Liver (tissue), 9 donors: ENCODE measurements around the gene BPIFB3. TPM values are rescaled to one million over a fixed set of nuclear protein-coding genes. Genes with fewer than 3 reads are reported as not detected.

Experiments used
- DNase-seq: peaks from one replicate; pipeline ENCODE4 v3.0.0-alpha.2; 2017; ENCODE audit warnings: low spot score
- H3K27ac ChIP-seq, 2 donors: one replicate each; pipeline ENCODE4 v1.7.0; 2013; ENCODE audit warnings: inconsistent platforms in 2 of 2, low read length in 2 of 2, control low read depth in 1 of 2, low read depth in 1 of 2, mild to moderate bottlenecking in 1 of 2
- H3K27me3 ChIP-seq, 4 donors: one replicate each; pipeline versions ENCODE4 v1.6.1 to v1.7.0; 2013; ENCODE audit warnings: low read length in 3 of 4, inconsistent platforms in 1 of 4, mild to moderate bottlenecking in 1 of 4, moderate library complexity in 1 of 4; ENCODE audit not compliant: control insufficient read depth in 4 of 4, insufficient read depth in 4 of 4
- H3K36me3 ChIP-seq, 4 donors: one replicate each; pipeline versions ENCODE4 v1.6.1 to v1.7.0; 2013; ENCODE audit warnings: low read length in 3 of 4, mild to moderate bottlenecking in 3 of 4, low read depth in 1 of 4, moderate library complexity in 1 of 4; ENCODE audit not compliant: control insufficient read depth in 4 of 4, insufficient read depth in 3 of 4
- H3K4me1 ChIP-seq, 4 donors: one replicate each; pipeline versions ENCODE4 v1.6.1 to v1.7.0; 2013; ENCODE audit warnings: low read length in 3 of 4, mild to moderate bottlenecking in 3 of 4, moderate library complexity in 1 of 4; ENCODE audit not compliant: control insufficient read depth in 4 of 4, insufficient read depth in 4 of 4
- H3K4me3 ChIP-seq, 3 donors: one replicate each; pipeline versions ENCODE4 v1.6.1 to v1.7.0; 2013; ENCODE audit warnings: low read length in 3 of 3, control low read depth in 1 of 3, low read depth in 1 of 3, mild to moderate bottlenecking in 1 of 3
- H3K9ac ChIP-seq, 2 donors: one replicate each; pipeline ENCODE4 v1.7.0; 2013; ENCODE audit warnings: low read length in 2 of 2, mild to moderate bottlenecking in 2 of 2, moderate library complexity in 2 of 2, control low read depth in 1 of 2, low read depth in 1 of 2
- H3K9me3 ChIP-seq, 4 donors: one replicate each; pipeline versions ENCODE4 v1.6.1 to v1.7.0; 2013; ENCODE audit warnings: low read length in 3 of 4; ENCODE audit not compliant: control insufficient read depth in 4 of 4
- ATF3 ChIP-seq: IDR thresholded peaks from 2 replicates; pipeline ENCODE4 v1.6.1; 2016; ENCODE audit warnings: antibody characterized with exemption
- CTCF ChIP-seq: fragments of 150-350 bp; IDR thresholded peaks from 2 replicates; pipeline ENCODE4 v1.5.1; 2017; ENCODE audit warnings: improper control_type of control experiment, low read depth, low read length; ENCODE audit not compliant: missing input control
- FOXA1 ChIP-seq: IDR thresholded peaks from 2 replicates; pipeline ENCODE4 v1.6.1; 2016; ENCODE audit warnings: antibody characterized with exemption
- GABPA ChIP-seq, 2 donors: IDR thresholded peaks in 1 of 2; conservative IDR thresholded peaks in 1 of 2; 2 replicates each; pipeline ENCODE4 v1.6.1; 2016; ENCODE audit warnings: antibody characterized with exemption in 2 of 2, mild to moderate bottlenecking in 1 of 2, moderate library complexity in 1 of 2
- HNF4A ChIP-seq, 2 donors: conservative IDR thresholded peaks; 2 replicates each; pipeline ENCODE4 v1.6.1; 2016; ENCODE audit warnings: antibody characterized with exemption in 2 of 2, mild to moderate bottlenecking in 2 of 2
- HNF4G ChIP-seq: IDR thresholded peaks from 2 replicates; pipeline ENCODE4 v1.6.1; 2016; ENCODE audit warnings: antibody characterized with exemption
- MAX ChIP-seq: IDR thresholded peaks from 2 replicates; pipeline ENCODE4 v1.6.1; 2016; ENCODE audit warnings: antibody characterized with exemption
- NR2F2 ChIP-seq: IDR thresholded peaks from 2 replicates; pipeline ENCODE4 v1.6.1; 2016; ENCODE audit warnings: antibody characterized with exemption
- RAD21 ChIP-seq, 2 donors: IDR thresholded peaks; 2 replicates each; pipeline ENCODE4 v1.6.1; 2016; ENCODE audit warnings: antibody characterized with exemption in 2 of 2, mild to moderate bottlenecking in 2 of 2
- REST ChIP-seq: IDR thresholded peaks from 2 replicates; pipeline ENCODE4 v1.6.1; 2016; ENCODE audit warnings: antibody characterized with exemption, mild to moderate bottlenecking
- RXRA ChIP-seq, 2 donors: IDR thresholded peaks; 2 replicates each; pipeline ENCODE4 v1.6.1; 2017 to 2018; ENCODE audit warnings: antibody characterized with exemption in 2 of 2, mild to moderate bottlenecking in 1 of 2
- ZBTB33 ChIP-seq: IDR thresholded peaks from 2 replicates; pipeline ENCODE4 v1.6.1; 2016; ENCODE audit warnings: antibody characterized with exemption
- WGBS: extraction: QIAGEN DNeasy Blood & Tissue Kit; methylation state at CpG from one replicate; pipeline ENCODE4 v1.1.7; 2013; 5-methylcytosine and 5-hydroxymethylcytosine counted together
- polyA plus RNA-seq, 2 donors: library from polyadenylated mRNA; stranded (reverse) in 1 of 2; unstranded in 1 of 2; fragments of 200-250 nt in 1 of 2; fragments of >200 nt in 1 of 2; fragmentation: Nextera tagmentation in 1 of 2; extraction: Ambion mirVana in 1 of 2; gene quantifications; one replicate each; pipeline versions ENCODE4 v1.2.1 to v1.2.3, GENCODE V29; 2013 to 2015
- total RNA-seq, 2 donors: library from RNA; depleted of rRNA; stranded (reverse); fragments of >200 nt; gene quantifications; one replicate each; pipeline ENCODE4 v1.2.3, GENCODE V29; 2014
- donor health status: healthy.
- donor health status: healthy.
- donor health status: healthy.
- donor health status: healthy.
- donor health status: healthy.

The BPIFB3 gene
- total and polyA plus RNA-seq, 4 donors = not detected

- 86% methylated on average over 2 of the region's 2 CpGs for WGBS
Observed at GRCh38 chr20:33079259-33079658, 25.6 kb downstream of the BPIFB3 start, which contains the start of gene BPIFB4. Gene BPIFB4 (plus strand): TSS chr20:33079643. CDS start chr20:33081527, 1,884 bp downstream.

GRCh38 chr20:33081411-33082154 is 27.9 kb downstream of the BPIFB3 start:
- Histone ChIP-seq H3K9me3 (no peaks in the 10 kb centered on the region), H3K36me3 (no peaks in the 10 kb centered on the region), H3K27ac (no peak overlapping the region), H3K4me3 (no peak overlapping the region), H3K27me3 (no peaks in the 10 kb centered on the region), H3K9ac (no peak overlapping the region), H3K4me1 (no peaks in the 10 kb centered on the region)
- WGBS = 41% methylated on average over 7 of the region's 7 CpGs
- DNase-seq = no peak
- TF ChIP-seq HNF4A (conservative IDR thresholded peaks at IDR 0.05) (peak; percentile 24 to 28), NR2F2 (no peak), ZBTB33 (no peak), MAX (no peak), FOXA1 (no peak), RXRA (IDR thresholded peaks at IDR 0.05) (peak; percentile 68 to 71), RAD21 (IDR thresholded peaks at IDR 0.05) (peak in 1 of 2 donors; percentile 16), HNF4G (no peak), CTCF (no peak)

More at GRCh38 chr20:33079259-33079658, 25.6 kb downstream of the BPIFB3 start, which contains the start of gene BPIFB4:
- no peak for DNase-seq
- Histone ChIP-seq H3K4me1 (no peaks in the 10 kb centered on the region), H3K9me3 (no peaks in the 10 kb centered on the region), H3K4me3 (no peak within 1 kb of the TSS), H3K36me3 (no peaks in the 10 kb centered on the region), H3K27ac (no peak within 1 kb of the TSS), H3K9ac (no peak within 1 kb of the TSS), H3K27me3 (no peaks in the 10 kb centered on the region)
- TF ChIP-seq ATF3 (no peak), HNF4A (conservative IDR thresholded peaks at IDR 0.05) (no peak), HNF4G (no peak), REST (no peak), GABPA (IDR thresholded peaks at IDR 0.05 in 1 of 2, conservative IDR thresholded peaks at IDR 0.05 in 1 of 2) (no peak)
